Measurements from ENCODE around the gene MRFAP1L1.

DNA sequence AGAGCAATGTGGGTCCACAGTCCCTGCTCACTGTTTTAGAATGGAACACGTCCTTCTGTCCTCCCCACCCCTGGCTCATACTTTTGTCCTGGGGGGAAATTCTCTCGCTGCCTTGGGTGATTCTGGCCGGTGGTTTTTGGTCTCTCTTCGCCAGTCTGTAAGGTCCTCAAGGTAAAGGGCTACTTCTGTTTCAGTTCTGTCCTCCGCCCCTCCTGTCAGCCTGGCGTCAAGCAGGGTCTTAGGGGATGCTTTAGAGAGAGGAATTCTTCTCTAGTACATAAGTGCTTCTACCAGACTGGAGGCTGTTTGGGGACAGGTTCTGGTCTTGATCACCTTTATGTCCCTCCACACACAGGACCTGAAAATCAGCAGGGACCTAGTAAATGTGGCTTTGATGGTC, 617 bp upstream of the MRFAP1L1 start:
- TF ChIP-seq CTCF (IDR thresholded peaks at IDR 0.05): no peak
- no peak for TF ChIP-seq POLR2A (IDR thresholded peaks at IDR 0.05)

Measured in heart left ventricle (tissue), 13 donors.